GM04503 (cell line): ENCODE measurements around the gene NPIPB6.

Source experiments
- DNase-seq: peaks from one replicate; pipeline ENCODE4 v3.0.0-alpha.2; 2012; ENCODE audit warnings: low read depth

NPIPB6 gene

DNA sequence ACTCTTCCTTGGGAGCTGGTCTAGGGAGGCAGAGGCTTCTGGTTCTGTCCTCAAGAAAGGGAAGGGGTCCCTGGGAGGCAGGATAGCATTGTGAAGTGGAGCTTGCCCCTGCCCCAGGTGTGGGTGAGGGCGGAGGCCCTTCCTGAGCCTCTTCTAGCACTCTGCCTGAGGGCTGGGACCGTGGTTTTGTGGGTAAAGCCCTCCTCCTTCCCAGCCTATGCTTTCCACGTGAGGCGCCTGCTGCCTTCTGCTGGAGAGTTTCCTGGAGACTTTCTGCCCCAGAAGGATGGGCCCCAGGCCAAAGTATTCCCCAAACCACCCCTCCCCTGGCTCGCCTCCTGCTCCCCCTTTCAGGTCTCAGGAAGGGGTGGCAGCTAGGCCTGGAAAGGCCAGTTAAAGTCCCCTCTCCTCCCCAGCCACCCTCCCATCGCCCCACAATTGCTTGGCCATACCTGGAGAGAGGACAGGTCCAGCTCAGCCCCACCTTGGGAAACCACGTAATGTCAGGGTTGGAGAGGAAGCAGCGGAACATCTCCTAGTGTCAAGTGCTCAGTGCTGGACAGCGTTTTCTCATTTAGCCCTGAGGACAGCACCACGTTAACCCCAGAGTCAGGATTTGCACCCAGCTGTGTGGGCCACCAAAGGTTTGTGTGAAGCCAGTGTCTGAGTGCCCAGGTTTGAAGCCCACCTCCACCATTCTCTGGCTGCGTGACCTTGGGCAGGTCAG lies 65.4 kb downstream of the NPIPB6 start:
- DNase-seq, result no peak

DNA sequence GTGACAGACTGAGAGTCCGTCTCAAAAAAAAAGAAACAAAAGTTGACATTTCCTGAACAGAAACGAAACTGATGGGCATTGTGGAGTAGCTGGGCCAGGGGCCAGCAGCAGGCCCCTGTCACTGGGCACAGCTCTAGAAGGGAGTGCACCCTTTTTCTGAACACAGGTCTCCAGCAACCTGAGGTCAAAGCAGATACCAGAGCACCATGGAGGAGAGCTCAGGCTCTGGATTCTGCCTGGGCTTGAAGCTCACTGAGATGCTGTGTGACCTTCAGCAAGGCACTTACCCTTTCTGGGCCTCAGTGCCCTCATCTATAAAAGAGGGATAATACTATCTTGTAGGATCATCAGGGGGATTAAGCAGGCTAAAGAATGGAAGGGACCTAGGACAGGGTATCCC lies 66.0 kb downstream of the NPIPB6 start:
- DNase-seq, result no peak

DNA sequence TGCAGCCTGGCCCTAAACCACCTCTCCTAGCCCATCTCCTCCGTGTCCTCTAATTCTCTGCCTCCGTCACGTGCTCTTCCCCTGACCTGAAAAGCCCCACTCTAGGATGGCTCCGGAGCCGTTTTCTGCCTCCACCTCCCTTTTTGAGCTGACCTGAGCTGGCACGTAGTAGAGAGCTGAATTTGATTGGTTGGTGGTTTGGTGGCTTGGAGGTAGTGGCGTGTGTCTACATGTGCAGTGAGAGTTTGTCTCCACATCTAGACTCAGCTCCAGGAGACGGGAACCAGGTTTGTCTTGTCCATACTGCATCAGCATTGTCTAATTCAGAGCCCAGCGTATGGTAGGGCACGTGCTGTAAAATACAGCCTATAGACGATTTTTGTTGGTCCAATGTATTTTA lies 68.0 kb downstream of the NPIPB6 start:
- DNase-seq, result no peak

DNA sequence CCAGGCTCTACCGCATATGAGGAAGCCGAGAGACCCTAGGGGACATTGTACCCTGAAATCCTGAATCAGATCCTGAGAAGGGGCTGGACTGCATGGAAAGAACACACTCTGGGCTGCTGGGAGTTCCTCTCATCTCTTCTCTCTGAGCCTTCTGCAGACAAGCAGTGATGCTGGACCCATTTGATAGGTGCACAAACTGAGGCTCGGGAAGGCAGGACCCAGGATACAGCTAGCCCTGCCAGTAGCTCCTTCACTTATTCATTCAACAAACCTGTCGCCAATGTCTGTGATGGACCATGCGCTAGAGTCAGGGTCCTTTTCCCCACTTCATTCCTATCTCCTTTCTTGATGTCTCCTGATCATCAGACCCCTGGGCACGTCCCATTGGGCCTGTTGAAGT lies 69.1 kb downstream of the NPIPB6 start:
- no peak for DNase-seq

DNA sequence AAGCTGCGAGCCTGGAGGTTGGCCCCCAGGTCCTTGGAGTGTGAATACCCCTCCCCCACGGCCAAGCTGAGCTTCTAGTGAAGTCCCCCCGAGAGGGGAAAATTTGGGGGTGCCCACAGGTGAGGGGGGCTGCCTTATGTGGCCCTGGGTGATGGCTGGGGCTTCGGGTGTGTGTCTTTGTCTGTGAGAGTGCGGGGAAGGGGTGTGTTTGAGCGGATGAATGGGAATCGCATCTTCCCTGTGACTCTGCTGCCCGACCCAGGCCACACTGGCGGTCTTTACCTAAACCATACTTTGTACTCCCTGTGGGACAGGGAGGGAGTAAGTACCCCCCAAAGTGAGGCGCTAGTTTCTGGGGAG lies 69.7 kb downstream of the NPIPB6 start:
- no peak for DNase-seq

DNA sequence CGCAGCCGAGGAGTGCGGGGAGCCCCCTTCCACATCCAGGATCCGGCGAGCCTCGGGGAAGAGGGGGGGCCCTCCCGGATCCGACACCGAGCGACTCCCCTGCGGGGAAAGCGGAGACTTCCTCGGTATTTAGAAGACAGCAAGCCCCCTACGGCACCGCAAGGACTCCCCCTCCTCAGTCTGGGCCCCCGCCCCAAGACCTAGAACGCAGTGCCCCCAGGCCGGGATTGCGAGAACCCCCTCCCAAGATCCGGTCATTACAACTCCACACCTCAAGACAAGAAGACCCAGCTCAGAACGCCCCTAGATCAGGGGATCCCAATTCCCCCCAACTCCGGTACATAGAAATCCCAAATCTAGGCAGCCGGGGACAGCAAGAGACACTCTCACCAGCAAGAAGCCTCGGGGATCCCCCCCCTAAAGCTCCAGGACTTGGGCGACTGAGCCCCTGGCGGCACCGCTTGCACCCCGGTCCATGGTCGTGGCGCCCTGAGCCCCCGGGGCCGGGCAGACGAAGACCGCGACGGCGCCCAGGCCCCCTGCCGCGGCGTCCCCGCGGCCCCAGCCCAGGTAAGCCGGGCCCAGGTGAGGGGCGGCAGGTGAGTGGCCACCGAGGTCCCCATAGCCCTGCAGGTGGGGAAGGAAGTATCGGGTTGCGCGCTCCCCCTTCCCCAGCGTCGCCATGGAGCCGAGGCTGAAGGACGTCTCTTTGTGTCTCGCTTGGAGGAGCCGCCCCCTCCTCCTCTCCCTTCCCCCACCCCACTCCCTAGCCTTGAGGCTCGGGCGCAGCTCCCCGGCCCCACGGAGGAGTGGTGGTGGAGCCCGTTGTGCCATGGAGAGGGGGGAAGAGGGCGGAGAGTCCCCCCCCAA lies 70.3 kb downstream of the NPIPB6 start:
- DNase-seq, result no peak
